Stimulated activated naive CD8-positive, alpha-beta T cell treated with anti-CD3 and anti-CD28 coated beads, Interleukin-15, Interleukin-2, amounts not matched to agents 100 ng/mL and 50 ng/mL, for 24 hours (primary cell): ENCODE data around the gene FAM89B.
"Not testable (repeated sequence)": the region's sequence is repeated elsewhere in the genome, so short reads cannot be mapped to it uniquely, and the experiment has no call there.

Experiments used
- H3K27ac Mint-ChIP-seq: one replicate; pipeline ENCODE4 v1.8.0; 2021; ENCODE audit warnings: mild to moderate bottlenecking, mixed read lengths
- H3K27me3 Mint-ChIP-seq: one replicate; pipeline ENCODE4 v1.8.0; 2021; ENCODE audit warnings: mixed read lengths
- H3K36me3 Mint-ChIP-seq: one replicate; pipeline ENCODE4 v1.8.0; 2021; ENCODE audit warnings: low read depth, mixed read lengths
- H3K4me1 Mint-ChIP-seq: one replicate; pipeline ENCODE4 v1.8.0; 2021; ENCODE audit warnings: low read depth, mixed read lengths
- H3K4me3 Mint-ChIP-seq: one replicate; pipeline ENCODE4 v1.8.0; 2021; ENCODE audit warnings: mild to moderate bottlenecking, mixed read lengths
- H3K9me3 Mint-ChIP-seq: one replicate; pipeline ENCODE4 v1.8.0; 2021; ENCODE audit warnings: mixed read lengths

The FAM89B gene

DNA sequence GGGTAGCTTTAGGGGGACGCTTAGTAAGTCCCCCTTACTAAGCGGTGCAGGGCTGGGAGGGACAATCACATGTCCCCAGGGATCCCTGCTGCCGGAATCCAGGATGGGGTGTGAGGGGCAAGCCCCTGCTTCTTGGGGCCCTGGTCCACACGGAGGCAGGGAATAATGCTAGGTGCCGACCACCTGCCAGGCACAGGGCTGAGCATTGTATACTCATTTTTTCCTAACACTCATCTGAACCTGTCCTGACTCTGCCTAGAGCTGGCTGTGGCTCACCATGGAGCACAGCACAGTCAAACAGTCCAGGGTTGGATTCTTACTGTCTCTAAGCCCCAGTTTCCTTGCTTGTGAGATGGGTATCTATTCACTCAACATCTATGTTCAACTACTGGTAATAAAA, 12.8 kb upstream of the FAM89B start:
- no peaks in the 10 kb centered on the region for H3K9me3 Mint-ChIP-seq
- no peak overlapping the region for H3K4me3 Mint-ChIP-seq
- H3K4me1 Mint-ChIP-seq = peaks cover 64% of the 10 kb centered on the region
- H3K27ac Mint-ChIP-seq = peak overlapping the region; percentile 47
- no peaks in the 10 kb centered on the region for H3K36me3 Mint-ChIP-seq
- no peaks in the 10 kb centered on the region for H3K27me3 Mint-ChIP-seq

DNA sequence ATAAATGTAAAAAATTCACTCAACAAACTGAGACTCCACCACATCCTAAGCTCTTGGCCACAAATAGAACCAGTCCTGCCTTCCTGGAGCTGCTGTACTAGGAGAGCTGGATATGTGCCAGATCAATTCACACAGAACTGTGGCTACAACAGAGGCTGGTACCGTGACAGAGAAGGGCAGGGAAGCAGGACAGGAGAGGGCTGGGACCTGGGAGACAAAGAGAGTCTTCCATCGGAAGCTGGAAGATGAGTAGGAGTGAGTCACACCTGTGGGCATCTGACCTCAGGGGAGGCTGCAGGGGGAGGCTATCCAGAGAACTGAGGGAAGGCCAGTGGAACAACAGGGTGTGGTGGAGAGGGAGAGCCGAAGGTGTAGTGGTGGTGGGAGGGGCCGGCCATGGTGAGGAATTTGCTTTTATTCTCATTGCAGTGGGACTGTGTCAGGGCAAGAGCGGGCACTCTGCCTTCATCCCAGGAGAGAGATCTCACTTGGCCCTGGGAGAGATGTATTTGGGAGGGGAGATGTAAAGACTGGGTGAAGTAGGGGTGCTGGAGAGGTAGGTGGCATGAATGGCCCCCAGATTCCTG, 12.3 kb upstream of the FAM89B start:
- H3K27me3 Mint-ChIP-seq = no peaks in the 10 kb centered on the region
- no peak overlapping the region for H3K4me3 Mint-ChIP-seq
- H3K4me1 Mint-ChIP-seq = peaks cover 63% of the 10 kb centered on the region
- no peaks in the 10 kb centered on the region for H3K36me3 Mint-ChIP-seq
- H3K27ac Mint-ChIP-seq = peak overlapping the region; percentile 39
- no peaks in the 10 kb centered on the region for H3K9me3 Mint-ChIP-seq

DNA sequence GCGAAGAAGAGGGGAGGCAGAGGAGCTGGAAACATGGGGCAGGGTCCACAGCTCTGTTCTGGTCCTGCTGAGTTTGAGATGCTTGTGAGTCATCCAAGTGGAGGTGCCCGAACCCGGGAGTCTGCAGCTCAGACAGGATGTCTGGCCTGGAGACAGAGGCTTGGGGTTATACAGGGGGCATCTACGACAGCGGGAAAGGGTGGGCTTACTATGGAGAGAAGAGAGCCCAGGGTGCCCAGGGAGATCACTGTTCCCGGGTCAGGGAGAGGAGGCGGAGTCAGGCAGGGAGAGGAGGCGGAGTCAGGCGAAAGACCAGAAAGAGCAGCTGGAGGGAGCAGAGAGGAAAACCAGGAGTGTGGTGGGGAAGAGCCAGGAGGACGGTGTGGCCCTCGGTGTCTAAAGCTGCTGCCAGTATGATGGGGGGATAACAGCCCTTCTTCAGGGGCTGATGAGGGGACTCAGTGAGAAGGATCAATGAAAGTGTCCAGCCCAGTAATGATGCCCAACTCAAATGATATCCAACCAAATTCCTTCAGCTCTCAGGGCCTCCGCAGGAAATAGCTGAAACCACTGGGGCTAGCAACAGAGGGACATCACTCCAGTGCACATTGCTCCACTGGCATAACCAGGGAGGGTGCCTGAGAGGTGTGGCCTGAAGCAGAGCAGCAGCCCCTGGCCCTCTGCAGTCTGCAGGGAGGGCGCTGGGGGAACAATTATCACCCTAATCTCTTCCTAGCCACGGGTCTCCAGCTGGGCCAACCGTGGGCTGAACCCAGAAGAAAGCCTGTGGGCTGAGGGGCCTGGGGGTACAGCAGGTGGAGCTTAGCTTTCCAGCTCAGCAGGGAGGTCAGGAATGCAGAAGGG, 11.6 kb upstream of the FAM89B start:
- H3K4me1 Mint-ChIP-seq = peaks cover 63% of the 10 kb centered on the region
- no peak overlapping the region for H3K4me3 Mint-ChIP-seq
- no peaks in the 10 kb centered on the region for H3K36me3 Mint-ChIP-seq
- no peaks in the 10 kb centered on the region for H3K9me3 Mint-ChIP-seq
- peak overlapping the region; percentile 39 for H3K27ac Mint-ChIP-seq
- no peaks in the 10 kb centered on the region for H3K27me3 Mint-ChIP-seq

DNA sequence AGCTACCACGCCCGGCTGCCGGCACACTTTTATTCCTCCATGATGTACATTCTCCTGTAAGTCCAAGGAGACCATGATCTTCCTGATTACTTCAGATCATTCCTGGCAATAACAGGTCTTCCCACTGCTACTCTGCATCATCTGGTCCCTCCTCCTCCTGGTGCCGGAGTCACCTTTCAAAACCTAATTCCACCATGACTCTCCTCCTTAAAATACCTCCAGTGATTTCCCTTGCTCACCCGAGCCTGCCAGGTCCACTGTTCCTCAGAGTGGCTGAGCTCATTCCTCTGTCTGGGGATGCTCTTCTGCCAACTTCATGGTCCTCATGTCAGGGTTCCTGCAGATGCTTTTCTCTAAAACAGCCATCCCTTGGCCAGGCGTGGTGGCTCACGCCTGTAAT, 10.3 kb upstream of the FAM89B start:
- Mint-ChIP-seq H3K4me3 (no peak overlapping the region), H3K4me1 (peaks cover 65% of the 10 kb centered on the region), H3K36me3 (no peaks in the 10 kb centered on the region), H3K27ac (peak overlapping the region; percentile 4), H3K9me3 (no peaks in the 10 kb centered on the region), H3K27me3 (no peaks in the 10 kb centered on the region)

DNA sequence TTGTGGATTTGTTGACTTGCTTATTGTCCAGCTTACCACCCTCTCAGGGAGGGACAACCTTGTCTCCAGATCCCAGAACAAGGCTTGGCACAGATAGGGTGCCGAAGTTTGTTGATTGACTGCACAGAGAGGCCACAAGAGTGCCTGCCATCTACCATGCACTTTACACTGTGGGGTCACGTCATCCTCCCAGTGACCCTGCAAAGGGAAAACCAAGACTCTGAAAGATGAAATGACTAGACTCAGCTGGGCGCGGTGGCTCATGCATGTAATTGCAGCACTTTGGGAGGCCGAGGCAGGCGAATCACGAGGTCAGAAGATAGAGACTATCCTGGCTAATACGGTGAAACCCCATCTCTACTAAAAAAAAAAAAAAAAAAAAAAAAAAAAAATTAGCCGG, 9.6 kb upstream of the FAM89B start:
- Mint-ChIP-seq H3K9me3 (no peaks in the 10 kb centered on the region), H3K27me3 (no peaks in the 10 kb centered on the region), H3K4me3 (no peak overlapping the region), H3K27ac (no peak overlapping the region), H3K4me1 (peaks cover 62% of the 10 kb centered on the region), H3K36me3 (peaks cover under 1% of the 10 kb centered on the region)

DNA sequence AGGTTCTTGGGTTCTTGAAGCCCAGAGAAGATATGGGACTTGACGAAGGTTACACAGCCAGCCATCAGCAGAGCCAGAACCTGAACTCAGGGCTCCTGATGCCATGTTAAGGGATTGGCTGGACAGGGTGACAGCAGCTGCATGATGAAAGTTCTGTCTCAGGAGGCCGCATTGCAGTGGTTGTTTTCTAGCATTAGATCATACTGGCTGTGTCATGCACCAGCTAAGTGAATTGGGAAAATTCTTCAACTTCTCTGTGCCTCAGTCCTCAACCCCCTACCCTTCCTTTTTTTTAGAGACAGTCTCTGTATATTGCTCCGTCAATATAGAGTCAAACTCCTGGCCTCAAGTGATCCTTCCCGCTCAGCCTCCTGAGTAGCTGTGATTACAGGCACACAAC, 8.7 kb upstream of the FAM89B start:
- no peak overlapping the region for H3K27ac Mint-ChIP-seq
- H3K4me1 Mint-ChIP-seq = peaks cover 69% of the 10 kb centered on the region
- no peaks in the 10 kb centered on the region for H3K9me3 Mint-ChIP-seq
- no peaks in the 10 kb centered on the region for H3K27me3 Mint-ChIP-seq
- no peak overlapping the region for H3K4me3 Mint-ChIP-seq
- peaks cover 5% of the 10 kb centered on the region for H3K36me3 Mint-ChIP-seq

DNA sequence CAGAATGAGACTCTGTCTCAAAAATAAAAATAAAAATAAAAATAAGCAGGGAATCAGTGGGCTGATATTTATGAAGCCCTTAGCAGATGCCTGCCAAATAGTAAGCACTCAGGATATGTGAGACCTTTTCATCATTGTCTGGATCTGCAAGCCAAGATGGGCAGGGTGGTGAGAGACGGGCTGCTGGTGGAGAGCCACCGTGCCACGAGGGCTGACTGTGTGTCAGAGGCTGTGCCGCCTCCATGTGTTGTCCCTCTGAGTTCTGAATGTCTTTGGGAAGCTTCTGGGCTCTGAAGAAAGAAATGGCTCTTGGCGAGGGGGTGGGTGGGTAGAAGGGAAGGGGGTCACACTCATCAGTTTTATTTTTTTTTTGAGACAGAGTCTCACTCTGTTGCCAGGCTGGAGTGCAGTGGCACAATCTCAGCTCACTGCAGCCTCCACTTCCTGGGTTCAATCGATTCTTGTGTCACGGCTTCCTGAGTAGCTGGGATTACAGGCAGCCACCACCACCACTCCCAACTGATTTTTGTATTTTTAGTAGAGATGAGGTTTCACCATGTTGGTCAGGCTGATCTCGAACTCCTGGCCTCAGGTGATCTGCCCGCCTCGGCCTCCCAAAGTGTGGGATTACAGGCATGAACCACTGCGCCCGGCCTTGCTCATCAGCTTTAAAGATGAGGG, 7.3 kb upstream of the FAM89B start:
- Mint-ChIP-seq H3K27ac (peak overlapping the region; percentile 90), H3K4me3 (peak overlapping the region; percentile 56), H3K4me1 (peaks cover 62% of the 10 kb centered on the region)
- H3K9me3 Mint-ChIP-seq, H3K27me3 Mint-ChIP-seq, H3K36me3 Mint-ChIP-seq: not testable (repeated sequence)

DNA sequence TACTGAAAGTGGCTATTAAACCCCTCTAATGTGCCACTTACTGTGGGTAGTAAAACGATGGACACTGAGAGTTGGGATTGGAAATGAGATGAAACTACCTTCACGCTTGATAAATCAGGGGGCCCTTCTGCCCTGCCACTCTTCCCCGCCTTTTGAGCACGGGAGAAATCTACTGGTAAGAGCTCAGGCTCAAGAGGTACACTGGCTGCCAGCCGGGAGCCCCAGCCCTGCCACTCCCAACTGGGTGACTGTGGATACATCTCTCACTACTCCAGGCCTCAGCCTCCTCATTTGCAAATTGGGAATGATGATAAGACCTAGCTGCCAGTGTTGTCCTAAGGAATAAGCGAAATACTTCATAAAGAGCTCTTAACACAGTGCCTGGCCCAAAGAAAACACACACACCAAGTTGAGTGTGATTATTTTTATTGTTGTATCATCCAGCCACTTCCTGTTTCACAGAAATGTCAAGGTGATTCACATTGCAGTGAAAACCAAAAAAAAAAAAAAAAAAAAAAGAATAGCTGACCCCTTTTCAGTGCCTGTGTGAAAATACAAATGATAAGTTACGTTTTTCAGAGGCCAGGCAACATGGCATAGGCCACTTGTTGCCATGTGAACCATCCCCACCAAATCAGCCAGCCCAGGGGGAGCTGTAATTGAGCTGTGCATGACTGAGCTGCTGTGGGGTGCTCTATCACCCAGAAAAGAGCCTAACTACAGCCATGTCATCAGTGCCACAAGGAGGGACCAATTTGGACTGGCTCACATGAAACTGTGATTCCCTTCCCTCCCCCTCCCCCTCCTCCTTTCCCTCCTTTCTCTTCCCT, 6.5 kb upstream of the FAM89B start:
- H3K9me3 Mint-ChIP-seq = no peaks in the 10 kb centered on the region
- H3K27ac Mint-ChIP-seq = peak overlapping the region; percentile 90
- H3K36me3 Mint-ChIP-seq = peaks cover 9% of the 10 kb centered on the region
- H3K4me3 Mint-ChIP-seq = peak overlapping the region; percentile 56
- peaks cover 56% of the 10 kb centered on the region for H3K4me1 Mint-ChIP-seq
- H3K27me3 Mint-ChIP-seq = no peaks in the 10 kb centered on the region

DNA sequence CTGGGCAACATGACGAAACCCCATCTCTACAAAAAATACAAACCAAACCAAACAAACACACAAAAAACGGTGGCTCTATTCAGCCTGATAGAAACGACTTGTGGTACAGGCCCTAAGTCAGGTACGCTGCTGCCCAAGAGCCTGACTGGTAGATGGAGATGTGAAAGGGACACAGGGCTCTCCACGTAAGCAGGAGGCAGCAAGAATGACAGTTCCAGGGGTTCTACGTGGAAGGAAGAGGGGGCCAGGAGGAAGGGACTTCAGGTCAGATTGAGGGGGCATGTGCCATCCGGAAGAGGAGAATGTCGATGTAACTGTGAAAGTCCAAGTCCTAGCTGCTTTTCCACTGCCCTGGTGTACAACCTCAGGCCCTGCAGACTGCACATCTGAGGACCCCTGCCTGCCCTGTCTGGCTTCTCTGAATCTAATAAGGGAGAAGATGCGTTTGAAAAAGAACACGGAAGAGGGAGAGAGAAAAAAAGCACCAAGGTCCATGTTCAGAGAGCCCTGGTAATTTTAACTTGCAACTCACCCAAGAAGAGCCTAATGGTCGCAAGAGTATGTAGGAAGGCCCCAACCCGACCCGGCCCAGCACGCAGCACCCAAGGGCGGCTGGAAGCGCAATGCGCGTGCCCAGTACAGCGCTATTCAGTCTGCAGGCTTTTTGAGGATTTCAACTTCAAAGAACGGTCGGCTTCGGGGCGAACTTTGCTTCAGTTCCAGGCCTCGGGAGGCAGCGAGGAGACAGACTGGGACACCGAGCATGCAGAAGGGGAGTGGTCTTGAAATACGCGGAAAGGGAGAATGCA, 3.0 kb upstream of the FAM89B start:
- peaks cover 22% of the 10 kb centered on the region for H3K36me3 Mint-ChIP-seq
- peak overlapping the region; percentile 96 for H3K27ac Mint-ChIP-seq
- H3K9me3 Mint-ChIP-seq = no peaks in the 10 kb centered on the region
- H3K4me3 Mint-ChIP-seq = peak overlapping the region; percentile 92
- no peaks in the 10 kb centered on the region for H3K27me3 Mint-ChIP-seq
- H3K4me1 Mint-ChIP-seq = peaks cover 70% of the 10 kb centered on the region

DNA sequence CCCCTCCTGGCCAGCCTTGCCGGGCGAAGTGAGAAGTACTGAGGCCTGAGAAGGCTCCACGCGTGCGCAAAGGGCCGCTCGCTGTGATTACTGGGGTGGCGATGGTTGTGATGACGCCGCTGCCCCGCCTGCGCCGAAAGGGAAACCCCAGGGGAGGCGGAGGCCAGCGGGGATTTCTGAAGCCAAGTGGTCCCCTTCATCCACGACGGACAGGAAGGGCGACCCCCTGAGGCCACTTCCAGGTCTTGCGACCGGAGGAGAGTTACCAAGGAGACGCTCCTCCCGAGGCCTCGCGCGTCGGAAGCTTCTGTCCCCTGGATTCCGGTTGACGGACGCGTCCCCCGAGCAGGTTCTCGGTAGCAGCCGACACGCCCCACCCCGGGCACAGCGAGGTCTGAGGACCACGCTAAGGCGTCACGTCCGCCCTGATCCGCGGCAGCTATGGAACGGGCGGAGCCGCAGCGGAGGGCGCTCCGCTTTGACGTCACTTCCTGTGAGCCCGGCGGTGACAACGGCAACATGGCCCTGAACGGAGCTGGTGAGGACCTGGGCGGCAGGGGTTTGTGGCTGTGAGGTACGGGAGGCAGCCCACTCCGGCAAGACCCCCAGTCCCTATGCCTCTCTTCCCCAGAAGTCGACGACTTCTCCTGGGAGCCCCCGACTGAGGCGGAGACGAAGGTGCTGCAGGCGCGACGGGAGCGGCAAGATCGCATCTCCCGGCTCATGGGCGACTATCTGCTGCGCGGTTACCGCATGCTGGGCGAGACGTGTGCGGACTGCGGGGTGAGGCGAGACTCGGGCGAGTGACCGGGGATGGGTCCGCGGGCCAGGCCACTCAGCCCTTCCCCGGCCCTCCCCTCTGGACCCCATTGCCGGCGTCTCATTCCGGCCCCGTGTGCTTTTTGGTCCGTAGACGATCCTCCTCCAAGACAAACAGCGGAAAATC, 2.1 kb upstream of the FAM89B start, which contains the start of gene ZNRD2:
ZNRD2 (plus strand) TSS at position 505 of the 946 bp plus-strand sequence; CDS start at position 520, 15 bp downstream.
- Mint-ChIP-seq H3K9me3 (no peaks in the 10 kb centered on the region), H3K36me3 (peaks cover 22% of the 10 kb centered on the region), H3K4me1 (peaks cover 72% of the 10 kb centered on the region), H3K27me3 (no peaks in the 10 kb centered on the region), H3K4me3 (peak within 1 kb of the TSS; percentile 92), H3K27ac (peak within 1 kb of the TSS; percentile 96)

DNA sequence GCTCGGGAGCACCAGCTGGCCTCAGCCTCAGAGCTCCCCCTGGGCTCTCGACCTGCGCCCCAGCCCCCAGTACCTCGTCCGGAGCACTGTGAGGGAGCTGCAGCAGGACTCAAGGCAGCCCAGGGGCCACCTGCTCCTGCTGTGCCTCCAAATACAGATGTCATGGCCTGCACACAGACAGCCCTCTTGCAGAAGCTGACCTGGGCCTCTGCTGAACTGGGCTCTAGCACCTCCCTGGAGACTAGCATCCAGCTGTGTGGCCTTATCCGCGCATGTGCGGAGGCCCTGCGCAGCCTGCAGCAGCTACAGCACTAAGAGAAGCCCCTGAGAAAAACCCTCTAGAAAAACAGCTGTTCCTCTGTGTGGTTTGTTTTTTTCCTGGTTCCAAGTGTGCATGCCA, 918 bp upstream of the FAM89B start:
- Mint-ChIP-seq H3K4me3 (peak overlapping the region; percentile 92), H3K4me1 (peaks cover 64% of the 10 kb centered on the region), H3K27me3 (no peaks in the 10 kb centered on the region), H3K9me3 (no peaks in the 10 kb centered on the region), H3K36me3 (peaks cover 22% of the 10 kb centered on the region), H3K27ac (peak overlapping the region; percentile 94)

DNA sequence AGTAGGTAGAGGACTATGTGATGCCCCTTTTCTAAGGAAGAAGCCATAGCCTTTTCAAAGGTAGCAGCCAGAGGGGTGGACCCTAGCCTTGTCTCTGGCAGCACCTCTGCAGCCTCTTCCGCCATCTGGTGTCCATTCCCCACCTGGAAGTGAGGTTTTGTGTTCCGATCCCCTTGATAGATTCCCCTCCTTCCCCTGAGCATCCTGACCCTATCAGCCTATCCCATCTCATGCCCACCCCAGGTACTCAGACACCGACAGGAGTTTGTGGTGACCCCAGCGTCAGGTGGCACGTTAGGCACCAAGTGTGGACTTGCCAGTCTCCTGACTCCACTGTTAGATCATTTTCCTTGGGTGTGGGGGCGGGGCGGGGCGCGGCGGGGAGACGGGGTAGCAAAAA, 398 bp upstream of the FAM89B start:
- peak overlapping the region; percentile 92 for H3K4me3 Mint-ChIP-seq
- no peaks in the 10 kb centered on the region for H3K9me3 Mint-ChIP-seq
- H3K27me3 Mint-ChIP-seq = no peaks in the 10 kb centered on the region
- peaks cover 22% of the 10 kb centered on the region for H3K36me3 Mint-ChIP-seq
- H3K4me1 Mint-ChIP-seq = peaks cover 64% of the 10 kb centered on the region
- peak overlapping the region; percentile 94 for H3K27ac Mint-ChIP-seq

DNA sequence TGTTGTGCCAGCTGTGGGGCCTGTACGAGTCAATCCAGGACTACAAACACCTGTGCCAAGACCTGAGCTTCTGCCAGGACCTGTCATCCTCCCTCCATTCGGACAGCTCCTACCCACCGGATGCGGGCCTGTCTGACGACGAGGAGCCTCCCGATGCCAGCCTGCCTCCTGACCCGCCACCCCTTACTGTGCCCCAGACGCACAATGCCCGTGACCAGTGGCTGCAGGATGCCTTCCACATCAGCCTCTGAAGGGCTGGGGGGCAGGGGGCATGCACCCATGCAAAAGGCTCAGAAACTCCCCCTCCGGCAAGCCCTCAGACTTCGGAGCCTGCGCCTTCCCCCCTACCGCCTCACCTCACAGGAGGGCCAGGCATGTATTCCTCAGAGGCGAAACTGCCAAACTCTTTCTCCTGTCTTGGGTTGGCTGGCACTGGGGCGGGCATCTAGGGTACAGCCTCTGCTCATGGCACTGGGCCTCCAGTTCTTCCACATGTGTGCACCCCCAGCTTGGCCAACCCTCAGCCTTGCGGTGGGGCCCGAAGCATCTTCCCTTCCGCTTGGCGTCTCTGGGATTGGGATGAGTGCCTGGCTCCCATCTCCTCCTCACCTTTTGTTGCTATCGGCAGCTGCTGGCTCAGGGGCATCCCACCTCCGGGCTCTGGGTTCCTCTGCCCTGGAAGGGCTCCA, 1.2 kb downstream of the FAM89B start:
- no peaks in the 10 kb centered on the region for H3K9me3 Mint-ChIP-seq
- H3K36me3 Mint-ChIP-seq = peaks cover 21% of the 10 kb centered on the region
- H3K27ac Mint-ChIP-seq = peak overlapping the region; percentile 71
- peaks cover 64% of the 10 kb centered on the region for H3K4me1 Mint-ChIP-seq
- no peaks in the 10 kb centered on the region for H3K27me3 Mint-ChIP-seq
- H3K4me3 Mint-ChIP-seq = peak overlapping the region; percentile 82
